ENCODE data around the gene NAA38. TPM values are rescaled to one million over a fixed set of nuclear protein-coding genes. Genes with fewer than 3 reads are reported as not detected.
"Not testable (repeated sequence)": the region's sequence is repeated elsewhere in the genome, so short reads cannot be mapped to it uniquely, and the experiment has no call there.

NAA38 gene
- total RNA-seq, 1 experiment from 2014 or later, result 30.4 TPM

DNA sequence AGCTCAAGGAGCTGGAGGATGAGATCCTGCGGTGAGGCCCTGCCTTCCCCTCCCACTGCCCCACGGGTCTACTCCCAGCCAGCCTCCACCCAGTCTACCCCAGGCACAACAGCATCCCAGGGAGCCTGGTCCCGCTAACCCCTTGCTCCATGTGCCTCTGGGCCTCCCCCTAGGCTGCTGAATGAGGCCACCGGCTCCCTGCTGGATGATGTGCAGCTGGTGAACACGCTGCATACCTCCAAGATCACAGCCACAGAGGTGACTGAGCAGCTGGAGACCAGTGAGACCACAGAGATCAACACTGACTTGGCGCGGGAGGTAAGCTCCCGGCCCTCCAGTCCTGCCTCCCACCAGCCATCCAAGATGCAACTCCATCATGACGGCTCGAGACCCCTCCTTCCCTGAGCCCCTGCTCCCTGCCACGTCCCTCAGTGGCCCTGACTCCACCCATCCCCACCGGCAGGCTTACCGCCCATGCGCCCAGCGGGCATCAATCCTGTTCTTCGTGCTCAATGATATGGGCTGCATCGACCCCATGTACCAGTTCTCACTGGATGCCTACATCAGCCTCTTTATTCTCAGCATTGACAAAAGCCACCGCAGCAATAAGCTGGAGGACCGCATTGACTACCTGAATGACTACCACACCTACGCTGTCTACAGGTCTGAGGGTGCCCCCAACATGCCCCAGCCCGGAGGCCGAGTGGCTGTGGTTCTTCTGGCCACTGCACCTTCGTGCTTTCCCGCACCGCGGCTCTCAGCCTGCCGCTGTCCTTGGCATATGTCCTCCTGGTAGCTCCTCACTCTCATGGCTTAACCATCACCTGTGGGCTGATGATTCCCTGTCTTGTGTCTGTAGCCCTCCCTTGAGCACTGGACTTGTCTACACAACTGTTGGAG, 38.4 kb downstream of the NAA38 start:
- Histone ChIP-seq H3K27me3 (no peaks in the 10 kb centered on the region), H3K4me3 (no peak overlapping the region), H3K27ac (no peak overlapping the region), H3K9me3 (replicated peaks) (no peaks in the 10 kb centered on the region), H3K36me3 (no peaks in the 10 kb centered on the region), H3K4me1 (no peaks in the 10 kb centered on the region)
- DNase-seq, result no peak

DNA sequence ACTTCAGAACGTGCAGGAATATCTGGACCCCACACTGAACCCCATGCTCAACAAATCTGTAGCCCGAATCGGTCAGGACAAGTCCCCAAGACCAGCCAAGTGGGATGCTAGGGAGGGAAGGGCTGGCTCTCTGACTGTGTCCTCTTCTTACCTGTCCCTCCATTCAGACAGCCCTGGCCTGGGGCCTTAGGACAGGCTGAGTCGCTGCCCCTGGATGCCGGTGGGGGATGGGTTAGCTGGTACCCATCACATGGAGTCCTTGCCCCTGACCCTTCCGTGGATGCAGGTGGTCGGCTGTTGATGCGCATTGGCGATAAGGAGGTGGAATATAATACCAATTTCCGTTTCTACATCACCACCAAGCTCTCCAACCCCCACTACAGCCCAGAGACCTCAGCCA, 39.3 kb downstream of the NAA38 start:
- no peaks in the 10 kb centered on the region for H3K4me1 ChIP-seq
- H3K9me3 ChIP-seq (replicated peaks), result no peaks in the 10 kb centered on the region
- no peaks in the 10 kb centered on the region for H3K36me3 ChIP-seq
- no peak for DNase-seq
- H3K27me3 ChIP-seq, result no peaks in the 10 kb centered on the region
- H3K4me3 ChIP-seq, result no peak overlapping the region
- no peak overlapping the region for H3K27ac ChIP-seq

DNA sequence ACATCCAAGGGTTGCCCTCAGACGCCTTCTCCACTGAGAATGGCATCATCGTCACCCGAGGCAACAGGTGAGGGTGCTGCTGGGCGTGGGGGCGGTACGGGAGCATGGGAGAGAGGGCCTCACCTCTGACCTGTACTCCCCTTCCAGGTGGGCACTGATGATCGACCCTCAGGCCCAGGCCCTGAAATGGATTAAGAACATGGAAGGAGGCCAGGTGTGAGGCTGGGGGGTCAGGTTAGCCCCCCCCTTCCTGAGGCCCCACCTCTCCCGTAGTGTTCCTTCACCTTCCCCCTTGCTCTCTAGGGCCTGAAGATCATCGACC, 39.8 kb downstream of the NAA38 start:
- Histone ChIP-seq H3K36me3 (no peaks in the 10 kb centered on the region), H3K27me3 (no peaks in the 10 kb centered on the region), H3K9me3 (replicated peaks) (no peaks in the 10 kb centered on the region), H3K27ac (no peak overlapping the region), H3K4me1 (no peaks in the 10 kb centered on the region), H3K4me3 (no peak overlapping the region)
- no peak for DNase-seq

DNA sequence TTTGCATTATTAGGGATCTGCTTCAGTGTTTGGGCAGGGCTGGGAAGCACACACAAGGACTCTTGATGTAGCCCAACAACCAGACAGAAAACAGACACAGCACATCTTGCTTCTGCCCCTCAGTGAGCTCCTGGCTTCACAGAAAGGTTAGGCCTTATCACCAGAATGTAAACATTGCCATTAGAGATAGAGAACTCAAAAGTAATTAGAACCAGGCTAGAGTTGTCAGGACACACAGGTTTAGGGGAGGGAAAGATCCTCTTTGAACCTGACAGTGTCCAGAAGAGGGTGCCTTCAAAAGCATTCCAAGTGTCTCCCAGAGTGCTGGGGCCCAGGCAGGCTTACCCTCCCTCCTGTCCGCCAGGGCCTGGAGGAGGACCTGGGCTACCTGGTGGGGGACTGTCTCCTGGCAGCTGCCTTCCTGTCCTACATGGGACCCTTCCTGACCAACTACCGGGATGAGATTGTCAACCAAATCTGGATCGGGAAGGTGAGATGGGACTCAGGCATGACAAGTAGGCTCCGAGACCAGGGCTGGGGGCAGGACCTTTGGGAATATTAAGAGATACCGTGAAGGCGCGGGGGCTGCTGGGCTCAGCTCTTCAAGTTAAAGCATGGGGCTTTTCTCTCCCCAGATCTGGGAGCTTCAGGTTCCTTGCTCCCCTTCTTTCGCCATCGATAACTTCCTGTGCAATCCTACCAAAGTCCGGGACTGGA, 40.3 kb downstream of the NAA38 start:
- H3K9me3 ChIP-seq (replicated peaks), result no peaks in the 10 kb centered on the region
- H3K4me3 ChIP-seq, result no peak overlapping the region
- no peaks in the 10 kb centered on the region for H3K36me3 ChIP-seq
- H3K4me1 ChIP-seq, result no peaks in the 10 kb centered on the region
- H3K27ac ChIP-seq, result no peak overlapping the region
- no peak for DNase-seq
- no peaks in the 10 kb centered on the region for H3K27me3 ChIP-seq

DNA sequence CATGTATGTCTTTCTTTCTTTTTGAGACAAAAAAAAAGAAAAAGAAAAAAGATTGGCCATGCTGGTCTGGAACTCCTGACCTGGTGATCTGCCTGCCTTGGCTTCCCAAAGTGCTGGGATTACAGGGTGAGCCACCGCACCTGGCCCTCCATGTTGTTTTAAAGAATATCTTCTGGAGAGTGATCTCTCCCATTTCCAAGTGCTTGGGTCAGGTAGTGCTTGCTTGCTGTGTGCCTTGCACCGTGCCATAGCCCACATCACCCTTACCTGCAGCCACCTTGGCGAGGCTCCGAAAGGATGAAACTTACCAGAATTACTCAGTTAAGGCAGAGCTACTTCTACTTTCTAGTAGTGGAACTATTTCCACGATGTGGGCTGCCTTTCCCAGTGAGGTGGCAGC, 42.4 kb downstream of the NAA38 start:
- H3K36me3 ChIP-seq, result no peaks in the 10 kb centered on the region
- H3K9me3 ChIP-seq (replicated peaks), result no peaks in the 10 kb centered on the region
- no peak overlapping the region for H3K27ac ChIP-seq
- H3K4me3 ChIP-seq, result no peak overlapping the region
- no peak for DNase-seq
- H3K27me3 ChIP-seq, result no peaks in the 10 kb centered on the region
- no peaks in the 10 kb centered on the region for H3K4me1 ChIP-seq

DNA sequence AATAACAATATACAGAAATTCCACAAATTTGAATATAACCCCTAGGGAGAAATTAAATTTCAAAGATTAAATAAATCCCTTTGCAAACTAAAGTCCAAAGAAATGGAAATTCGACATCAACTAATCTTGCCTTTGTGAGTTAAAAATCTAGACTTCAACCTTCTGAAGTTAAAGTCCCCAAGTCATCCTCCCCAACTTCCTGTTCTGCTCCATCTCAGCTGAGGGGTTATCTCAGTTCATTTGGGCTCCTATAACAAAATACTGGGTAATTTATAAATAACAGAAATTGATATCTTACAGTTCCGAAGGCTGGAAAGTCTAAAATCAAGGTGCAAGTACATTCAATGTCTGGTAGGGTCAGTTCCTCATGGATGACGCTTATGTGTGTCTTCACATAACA, 46.1 kb downstream of the NAA38 start:
- H3K36me3 ChIP-seq, result no peaks in the 10 kb centered on the region
- no peak overlapping the region for H3K4me3 ChIP-seq
- no peaks in the 10 kb centered on the region for H3K27me3 ChIP-seq
- no peaks in the 10 kb centered on the region for H3K9me3 ChIP-seq (replicated peaks)
- no peak overlapping the region for H3K27ac ChIP-seq
- no peak for DNase-seq
- no peaks in the 10 kb centered on the region for H3K4me1 ChIP-seq

DNA sequence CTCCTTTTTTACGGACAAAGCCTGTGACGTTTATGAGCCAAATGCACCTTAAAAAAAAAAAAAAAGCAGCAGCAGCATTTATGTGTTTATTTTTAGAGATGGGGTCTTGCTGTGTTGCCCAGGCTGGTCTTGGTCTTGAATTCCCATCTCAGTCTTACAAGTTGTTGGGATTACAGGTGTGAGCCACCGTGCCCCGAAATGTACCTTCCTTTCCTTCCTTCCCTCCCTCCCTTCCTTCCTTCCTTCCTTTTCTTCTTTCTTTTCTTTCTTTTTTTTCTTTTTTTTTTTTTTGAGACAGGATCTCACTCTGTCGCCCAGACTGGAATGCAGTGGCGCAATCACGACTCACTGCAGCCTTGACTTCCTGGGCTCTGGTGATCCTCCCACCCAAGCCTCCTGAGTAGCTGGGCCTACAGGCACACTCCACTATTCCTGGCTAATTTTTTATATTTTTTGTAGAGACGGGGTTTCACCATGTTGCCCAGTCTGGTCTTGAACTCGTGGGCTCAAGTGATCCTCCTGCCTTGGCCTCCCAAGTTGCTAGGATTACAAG, 47.5 kb downstream of the NAA38 start:
- H3K4me1 ChIP-seq; DNase-seq; H3K27me3 ChIP-seq; H3K36me3 ChIP-seq; H3K9me3 ChIP-seq (replicated peaks); H3K4me3 ChIP-seq; H3K27ac ChIP-seq: not testable (repeated sequence)

DNA sequence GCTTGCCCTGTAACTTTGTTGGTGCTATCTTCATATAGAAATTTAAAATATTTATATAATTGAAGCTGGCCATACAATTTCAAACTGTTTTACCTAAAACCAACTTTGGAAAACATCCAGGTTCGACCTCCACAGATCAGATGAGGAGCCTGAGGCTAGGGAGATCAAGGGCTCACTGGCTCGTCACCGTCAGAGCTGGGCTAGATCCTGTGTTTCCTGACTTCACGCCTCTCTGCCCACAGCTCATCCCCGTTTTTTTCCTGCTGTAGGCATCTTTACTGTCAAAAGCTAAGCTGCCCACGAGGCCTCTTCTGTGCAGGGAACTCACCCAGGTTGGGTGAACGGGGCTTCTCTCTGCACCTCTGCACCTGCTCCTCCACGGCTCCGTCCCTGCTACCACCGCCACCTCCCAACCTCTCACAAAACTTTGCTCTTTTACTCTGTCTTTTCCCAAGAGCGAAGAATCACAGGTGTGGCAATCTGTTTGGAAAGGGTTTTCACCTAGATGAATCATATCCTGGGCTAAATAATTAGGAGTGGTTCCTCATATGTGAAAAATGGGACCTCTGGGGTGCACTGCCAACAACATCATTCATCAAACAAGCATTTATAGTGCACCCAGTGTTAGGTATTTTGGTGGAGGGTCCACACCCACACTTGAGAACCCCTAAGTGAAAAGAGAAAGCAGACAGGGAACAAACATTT, 48.1 kb downstream of the NAA38 start:
- Histone ChIP-seq H3K4me3 (no peak overlapping the region), H3K36me3 (no peaks in the 10 kb centered on the region), H3K27me3 (no peaks in the 10 kb centered on the region), H3K27ac (no peak overlapping the region), H3K4me1 (no peaks in the 10 kb centered on the region), H3K9me3 (replicated peaks) (no peaks in the 10 kb centered on the region)
- no peak for DNase-seq

DNA sequence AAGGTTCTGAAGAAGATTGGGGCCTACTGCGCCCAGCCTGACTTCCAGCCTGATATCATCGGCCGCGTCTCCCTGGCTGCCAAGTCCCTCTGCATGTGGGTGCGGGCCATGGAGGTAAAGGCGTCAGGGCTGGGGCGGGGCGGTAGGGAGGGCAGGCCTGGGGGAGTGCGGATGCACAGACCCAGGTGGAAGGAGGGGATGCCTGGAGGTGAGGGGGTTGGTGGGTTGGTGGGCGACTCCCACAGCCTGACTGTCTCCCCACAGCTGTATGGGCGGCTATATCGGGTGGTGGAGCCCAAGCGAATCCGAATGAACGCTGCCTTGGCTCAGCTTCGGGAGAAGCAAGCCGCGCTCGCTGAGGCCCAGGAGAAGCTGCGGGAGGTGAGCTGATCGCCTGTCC, 50.2 kb downstream of the NAA38 start:
- no peak for DNase-seq
- no peaks in the 10 kb centered on the region for H3K4me1 ChIP-seq
- no peak overlapping the region for H3K27ac ChIP-seq
- no peak overlapping the region for H3K4me3 ChIP-seq
- no peaks in the 10 kb centered on the region for H3K9me3 ChIP-seq (replicated peaks)
- no peaks in the 10 kb centered on the region for H3K27me3 ChIP-seq
- no peaks in the 10 kb centered on the region for H3K36me3 ChIP-seq

Other genes with a start within 250 kb of the NAA38 start
- gene FXR2, start 242.7 kb downstream of the NAA38 start, total RNA-seq (2014; rRNA removed; shearing (Covaris generic)), result 30.2 and 30.6 TPM in 2 replicates
- gene SAT2, start 229.7 kb downstream of the NAA38 start, total RNA-seq (2014; rRNA removed; shearing (Covaris generic)), result 17.3 and 17.6 TPM in 2 replicates
- gene SHBG, start 227.4 kb downstream of the NAA38 start, total RNA-seq (2014; rRNA removed; shearing (Covaris generic)), result 0.14 and 0.38 TPM in 2 replicates
- 0.04 and 0.10 TPM in 2 replicates for gene ATP1B2, start 206.6 kb downstream of the NAA38 start, total RNA-seq (2014; rRNA removed; shearing (Covaris generic))
- gene TP53, start 170.1 kb downstream of the NAA38 start, total RNA-seq (2014; rRNA removed; shearing (Covaris generic)), result 37.8 and 39.5 TPM in 2 replicates
- 14.9 and 15.6 TPM in 2 replicates for gene WRAP53, start 169.1 kb downstream of the NAA38 start, total RNA-seq (2014; rRNA removed; shearing (Covaris generic))
- 3.5 and 4.1 TPM in 2 replicates for gene EFNB3, start 152.4 kb downstream of the NAA38 start, total RNA-seq (2014; rRNA removed; shearing (Covaris generic))
- not detected in 2 replicates for gene DNAH2, start 139.8 kb downstream of the NAA38 start, total RNA-seq (2014; rRNA removed; shearing (Covaris generic))
- gene KDM6B, start 23.3 kb downstream of the NAA38 start, total RNA-seq (2014; rRNA removed; shearing (Covaris generic)), result 6.4 and 9.0 TPM in 2 replicates
- gene TMEM88, start 2.5 kb downstream of the NAA38 start, total RNA-seq (2014; rRNA removed; shearing (Covaris generic)), result 0.36 and 0.63 TPM in 2 replicates
- gene CYB5D1, start 444 bp upstream of the NAA38 start, total RNA-seq (2014; rRNA removed; shearing (Covaris generic)), result 3.5 and 5.3 TPM in 2 replicates
- gene CHD3, start 31.2 kb upstream of the NAA38 start, total RNA-seq (2014; rRNA removed; shearing (Covaris generic)), result 101 and 109 TPM in 2 replicates
- 6.6 and 7.1 TPM in 2 replicates for gene RNF227, start 58.7 kb upstream of the NAA38 start, total RNA-seq (2014; rRNA removed; shearing (Covaris generic))
- gene KCNAB3, start 72.3 kb upstream of the NAA38 start, total RNA-seq (2014; rRNA removed; shearing (Covaris generic)), result 0.61 and 0.73 TPM in 2 replicates
- 36.5 and 38.8 TPM in 2 replicates for gene TRAPPC1, start 74.4 kb upstream of the NAA38 start, total RNA-seq (2014; rRNA removed; shearing (Covaris generic))
- gene CNTROB, start 74.6 kb upstream of the NAA38 start, total RNA-seq (2014; rRNA removed; shearing (Covaris generic)), result 27.5 and 29.8 TPM in 2 replicates
- not detected in 2 replicates for gene GUCY2D, start 145.1 kb upstream of the NAA38 start, total RNA-seq (2014; rRNA removed; shearing (Covaris generic))
- gene ALOX15B, start 181.5 kb upstream of the NAA38 start, total RNA-seq (2014; rRNA removed; shearing (Covaris generic)), result not detected in 2 replicates
- not detected in 2 replicates for gene ALOX12B, start 230.2 kb upstream of the NAA38 start, total RNA-seq (2014; rRNA removed; shearing (Covaris generic))

All from SJCRH30 (cell line).